ENCODE results near the gene FOXJ1. TPM values are rescaled to one million over a fixed set of nuclear protein-coding genes. Genes with fewer than 3 reads are reported as not detected.
"Not testable (repeated sequence)": the region's sequence is repeated elsewhere in the genome, so short reads cannot be mapped to it uniquely, and the experiment has no call there.

FOXJ1 gene
- not detected for total RNA-seq

GRCh38 chr17:76141212-76142038 is at the start of gene FOXJ1:
FOXJ1 (minus strand) TSS chr17:76141245; CDS start chr17:76140395, 850 bp downstream.
- DNase-seq (ENCODE audit: low spot score) = peak; percentile 92

- no peak for DNase-seq (ENCODE audit: low spot score)
Observed at GRCh38 chr17:76189741-76190140, 48.7 kb upstream of the FOXJ1 start.

- DNase-seq (ENCODE audit: low spot score) = no peak
Observed at GRCh38 chr17:76189247-76189646, 48.2 kb upstream of the FOXJ1 start.

GRCh38 chr17:76188213-76189016 is 47.4 kb upstream of the FOXJ1 start:
- no peak for DNase-seq (ENCODE audit: low spot score)

GRCh38 chr17:76186774-76187173 is 45.7 kb upstream of the FOXJ1 start:
- not testable (repeated sequence) for DNase-seq (ENCODE audit: low spot score)

- no peak for DNase-seq (ENCODE audit: low spot score)
Observed at GRCh38 chr17:76184290-76184689, 43.2 kb upstream of the FOXJ1 start.

GRCh38 chr17:76182016-76182764 is 41.1 kb upstream of the FOXJ1 start:
- DNase-seq (ENCODE audit: low spot score) = peak; percentile 93

- no peak for DNase-seq (ENCODE audit: low spot score)
Observed at GRCh38 chr17:76179496-76180467, 38.7 kb upstream of the FOXJ1 start.

- no peak for DNase-seq (ENCODE audit: low spot score)
Observed at GRCh38 chr17:76178124-76178523, 37.1 kb upstream of the FOXJ1 start.

GRCh38 chr17:76176701-76177574 is 35.9 kb upstream of the FOXJ1 start:
- no peak for DNase-seq (ENCODE audit: low spot score)

- DNase-seq (ENCODE audit: low spot score) = no peak
Observed at GRCh38 chr17:76174037-76174436, 33.0 kb upstream of the FOXJ1 start.

- no peak for DNase-seq (ENCODE audit: low spot score)
Observed at GRCh38 chr17:76173474-76173873, 32.4 kb upstream of the FOXJ1 start.

- DNase-seq (ENCODE audit: low spot score) = no peak
Observed at GRCh38 chr17:76171706-76172105, 30.7 kb upstream of the FOXJ1 start.

- no peak for DNase-seq (ENCODE audit: low spot score)
Observed at GRCh38 chr17:76170114-76170513, 29.1 kb upstream of the FOXJ1 start.

GRCh38 chr17:76166906-76167305 is 25.9 kb upstream of the FOXJ1 start:
- DNase-seq (ENCODE audit: low spot score) = no peak

GRCh38 chr17:76166168-76166567 is 25.1 kb upstream of the FOXJ1 start:
- DNase-seq (ENCODE audit: low spot score) = no peak

- no peak for DNase-seq (ENCODE audit: low spot score)
Observed at GRCh38 chr17:76164331-76164730, 23.3 kb upstream of the FOXJ1 start.

- DNase-seq (ENCODE audit: low spot score) = no peak
Observed at GRCh38 chr17:76163919-76164318, 22.9 kb upstream of the FOXJ1 start.

GRCh38 chr17:76161619-76162266 is 20.7 kb upstream of the FOXJ1 start:
- DNase-seq (ENCODE audit: low spot score) = no peak
